Renal cortical epithelial cell (primary cell): Measurements from ENCODE around the gene PAX8. TPM values are rescaled to one million over a fixed set of nuclear protein-coding genes. Genes with fewer than 3 reads are reported as not detected.
A peak's percentile ranks its signal among the peaks of the same experiment; 100 is the strongest.

ENCODE experiments used
- DNase-seq: peaks from one replicate; pipeline ENCODE4 v3.0.0-alpha.2; 2011; ENCODE audit warnings: low read depth
- total RNA-seq: library from RNA; depleted of rRNA; stranded (reverse); fragments of >200 nt; gene quantifications from 2 replicates; pipeline ENCODE4 v1.2.3, GENCODE V29; 2014

The PAX8 gene
- total RNA-seq, 1 donor from 2014 or later, result 273 TPM

DNA sequence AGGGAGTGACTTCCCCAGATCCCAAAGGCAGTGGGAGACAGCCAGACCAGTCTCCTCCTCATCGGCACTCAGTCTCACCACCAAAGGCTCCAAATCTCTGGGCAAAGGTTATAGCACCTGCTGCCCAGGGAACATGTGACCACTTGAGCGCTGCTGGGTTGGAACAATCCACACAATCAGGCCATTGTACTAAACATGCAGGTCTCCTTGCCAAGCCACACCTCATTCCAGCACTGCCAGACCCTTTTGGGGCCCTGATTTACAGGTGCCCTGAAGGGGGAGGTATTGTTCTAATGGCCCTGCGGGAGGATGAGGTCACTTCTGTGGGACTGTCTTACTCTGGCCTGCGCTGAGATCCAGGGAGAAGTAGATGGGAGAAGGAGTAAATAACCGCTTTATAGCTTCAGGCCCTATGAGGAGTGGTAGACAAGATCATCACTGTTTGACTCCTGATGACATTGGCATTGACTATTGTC lies 10.0 kb upstream of the PAX8 start:
- DNase-seq, result peak; percentile 70

GRCh38 chr2:113288117-113288673 lies 9.5 kb upstream of the PAX8 start:
- peak; percentile 55 for DNase-seq

- DNase-seq, result no peak
Measured at GRCh38 chr2:113285816-113286215, 7.1 kb upstream of the PAX8 start.

GRCh38 chr2:113284999-113285398 lies 6.3 kb upstream of the PAX8 start:
- peak; percentile 44 for DNase-seq

- peak; percentile 71 for DNase-seq
Measured at GRCh38 chr2:113284476-113284875, 5.8 kb upstream of the PAX8 start.

DNA sequence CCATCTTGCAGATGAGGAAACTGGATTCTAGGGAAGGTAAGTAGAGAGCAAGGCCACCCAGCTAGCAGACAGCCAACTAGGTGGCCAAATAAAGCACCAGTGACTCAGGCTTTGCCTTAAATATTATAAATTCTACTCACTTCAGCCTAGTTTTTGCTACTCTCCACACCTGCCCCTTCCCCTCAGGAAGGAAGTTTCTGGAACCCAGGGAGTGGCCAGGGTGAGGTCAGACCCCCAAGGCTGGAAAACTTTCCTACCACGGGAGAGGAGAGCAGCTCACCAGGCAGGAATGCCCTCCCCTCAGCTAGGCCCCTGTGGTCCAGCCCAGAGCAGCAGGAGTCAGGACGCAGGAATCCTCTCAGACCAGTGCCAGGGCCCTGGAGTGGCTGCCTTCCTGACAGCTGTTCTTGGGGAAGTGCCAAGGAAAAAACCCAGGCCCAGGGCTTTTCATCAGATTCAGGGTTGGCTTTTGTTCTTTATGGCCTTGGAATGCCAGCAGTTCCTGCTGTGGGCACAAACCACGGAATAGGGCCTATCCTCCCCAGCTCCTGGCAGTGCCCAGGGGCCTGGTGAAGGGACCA lies 5.1 kb upstream of the PAX8 start:
- DNase-seq, result peak; percentile 96

DNA sequence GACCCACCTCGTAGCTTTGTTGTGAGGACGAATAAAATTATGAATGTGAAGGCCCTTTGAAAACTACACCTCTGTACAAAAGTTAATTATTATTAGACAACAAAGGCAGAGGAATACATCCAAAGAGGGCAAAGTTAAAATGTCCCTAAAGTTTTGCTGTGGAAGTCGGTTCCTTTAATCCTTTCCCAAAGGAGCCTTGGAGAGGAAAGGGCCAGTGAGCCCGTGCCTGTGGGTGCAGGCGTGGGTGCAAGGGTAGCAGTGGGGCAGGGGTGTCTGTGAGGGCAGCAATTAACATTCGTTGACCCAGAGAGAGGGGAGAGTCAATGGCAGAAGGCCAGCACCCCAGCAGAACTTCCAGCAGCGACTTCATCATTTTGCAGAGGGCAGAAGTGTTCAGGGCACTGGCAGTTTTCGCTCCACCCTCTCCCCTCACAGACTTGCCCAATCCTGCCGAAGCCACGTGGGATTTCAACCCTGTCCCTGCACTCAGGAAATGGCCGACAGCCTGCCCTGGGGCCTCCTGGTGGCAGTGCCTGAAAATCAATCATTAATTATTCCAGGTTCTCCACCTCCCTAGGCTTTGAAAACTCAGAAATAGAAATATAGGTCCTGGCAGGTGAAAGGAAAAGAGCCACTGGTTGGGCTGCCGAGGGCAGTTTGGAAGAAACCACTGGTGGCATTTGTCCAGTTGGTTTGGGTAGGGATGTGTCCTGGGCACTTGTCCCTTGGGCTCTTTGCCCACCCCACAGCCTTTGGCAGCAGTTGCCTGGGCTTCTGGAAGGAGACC lies 4.2 kb upstream of the PAX8 start:
- peak; percentile 97 for DNase-seq

DNA sequence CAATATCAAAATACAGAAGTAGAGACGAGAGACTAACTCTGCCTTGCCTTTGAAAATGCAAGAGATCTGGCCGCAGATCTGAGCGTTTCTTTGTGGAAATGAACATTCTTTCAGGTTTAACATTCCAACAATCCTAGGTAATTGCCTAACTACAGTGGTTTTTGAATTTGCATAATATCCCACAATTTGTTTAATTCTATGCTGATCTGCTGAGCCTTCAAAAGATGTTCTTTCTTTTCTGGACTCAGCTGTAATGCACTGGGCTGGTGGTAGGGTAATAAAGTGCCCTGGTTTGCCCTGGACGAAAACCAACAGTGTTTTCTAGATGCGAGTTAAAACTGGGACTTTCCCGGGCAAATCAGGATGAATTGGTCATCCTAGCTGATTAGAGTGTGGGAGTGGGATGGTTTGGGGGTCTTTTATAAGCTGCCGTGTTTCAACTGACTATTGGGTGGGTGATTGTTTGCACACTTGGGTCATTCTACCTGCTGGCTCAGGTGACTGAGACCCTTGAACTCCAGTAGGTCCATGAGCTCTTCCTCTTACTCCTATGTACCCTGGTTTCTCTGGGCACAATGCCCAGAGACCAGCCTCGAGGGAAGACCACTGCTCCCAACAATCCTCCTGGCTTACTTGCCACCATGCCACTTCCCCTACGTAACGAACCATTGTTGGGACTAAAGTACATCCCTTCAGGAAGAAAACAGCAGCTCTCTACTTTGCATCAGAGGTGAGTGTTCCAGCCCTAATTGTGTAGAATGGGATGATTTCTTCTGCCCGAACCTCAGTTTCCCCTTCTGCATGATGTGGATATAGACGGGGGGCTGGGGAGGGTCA lies 3.4 kb upstream of the PAX8 start:
- peak; percentile 93 for DNase-seq

DNA sequence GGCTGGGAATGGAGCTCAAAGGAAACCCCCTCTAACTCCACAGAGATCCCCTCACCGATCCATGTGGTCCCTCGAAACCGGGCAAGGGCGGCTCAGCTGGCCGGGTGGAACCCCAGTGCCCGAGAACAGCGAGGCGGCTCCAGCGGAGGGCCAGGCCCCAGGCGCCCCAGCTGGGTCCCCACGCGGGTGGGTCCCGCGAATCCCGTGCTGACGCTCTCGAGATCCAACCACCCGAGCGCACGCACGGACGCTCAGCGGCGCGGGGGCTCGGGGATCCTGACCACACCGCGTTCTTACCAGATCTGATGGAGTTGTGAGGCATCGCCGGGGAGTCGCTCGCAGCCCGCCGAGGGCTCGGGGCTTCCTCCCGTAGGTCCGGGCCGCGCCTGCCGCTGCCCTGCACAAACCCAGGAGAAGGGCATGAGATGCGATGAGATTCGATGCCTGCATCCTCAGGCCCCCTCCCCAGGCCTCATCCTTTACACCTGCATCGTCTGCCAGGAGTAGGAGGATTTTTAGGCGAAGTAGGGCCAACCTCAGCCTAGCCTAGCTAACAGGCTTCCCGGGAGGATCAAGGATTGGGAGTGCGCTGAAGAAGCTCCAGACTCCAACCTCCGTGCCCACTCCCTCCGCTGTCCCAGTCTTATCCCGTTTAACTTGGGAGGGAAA lies 514 bp downstream of the PAX8 start:
- no peak for DNase-seq

DNA sequence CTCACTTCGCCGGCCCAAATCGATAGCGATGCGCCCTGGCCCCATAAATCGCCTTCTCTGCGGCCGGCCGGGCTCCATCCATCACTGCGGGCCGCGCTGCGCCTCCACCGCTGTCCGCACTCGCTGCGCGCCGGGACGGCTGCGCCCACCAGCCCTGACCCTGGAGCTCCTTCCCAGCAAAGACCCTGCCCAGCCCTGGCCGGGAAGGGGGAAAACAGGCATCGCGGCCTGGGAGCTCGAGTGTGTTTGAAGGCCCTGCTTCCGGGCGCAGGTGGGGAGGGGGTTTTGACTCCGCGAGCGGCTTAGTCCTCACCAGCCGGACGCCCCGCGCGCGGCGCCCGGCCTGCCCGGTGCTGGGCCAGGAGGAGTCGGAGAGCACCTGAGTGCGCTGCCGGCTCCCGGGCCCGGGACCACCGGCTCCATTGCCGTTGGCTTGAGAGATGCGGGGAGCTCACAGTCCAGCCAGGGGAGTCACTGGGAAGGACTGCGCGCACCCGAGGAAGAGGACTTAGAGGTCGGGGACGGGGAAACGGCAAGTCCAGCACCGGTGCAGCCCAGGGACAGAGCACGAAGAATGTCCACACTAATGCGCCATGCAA lies 1.1 kb downstream of the PAX8 start:
- no peak for DNase-seq

DNA sequence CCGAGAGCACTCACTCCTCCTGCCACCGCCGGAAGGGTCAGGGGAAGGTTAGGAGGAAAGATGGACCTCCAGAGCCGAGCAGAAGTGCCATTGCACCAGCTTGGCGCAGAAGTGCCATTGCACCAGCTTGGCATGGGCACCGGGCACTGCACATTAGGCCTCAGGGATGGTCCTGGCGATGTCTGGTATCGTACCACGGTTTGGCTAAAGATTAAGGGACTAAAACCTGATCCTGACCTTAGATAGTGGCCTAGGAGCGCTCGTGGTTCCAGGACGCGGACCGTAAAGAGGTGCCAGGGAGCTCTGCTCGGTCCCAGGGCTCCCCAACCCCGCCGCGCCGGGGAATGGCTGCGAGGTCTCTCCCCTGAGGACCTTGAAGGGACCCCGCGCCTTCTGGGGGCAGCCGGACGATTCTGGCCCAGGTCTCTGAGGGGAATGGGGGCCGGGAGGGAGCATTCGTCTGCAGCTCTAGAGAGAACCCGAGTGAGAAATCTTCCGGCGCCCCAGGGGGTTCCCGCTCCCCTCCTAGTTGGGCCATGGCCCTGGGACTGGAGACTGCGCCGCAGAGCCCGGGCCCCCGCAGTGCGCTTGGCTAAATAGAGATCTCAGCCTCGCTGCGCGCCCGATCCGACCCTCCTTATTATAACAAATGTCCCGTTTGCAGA lies 1.8 kb downstream of the PAX8 start:
- no peak for DNase-seq

GRCh38 chr2:113276216-113276760 lies 2.4 kb downstream of the PAX8 start:
- DNase-seq, result no peak

DNA sequence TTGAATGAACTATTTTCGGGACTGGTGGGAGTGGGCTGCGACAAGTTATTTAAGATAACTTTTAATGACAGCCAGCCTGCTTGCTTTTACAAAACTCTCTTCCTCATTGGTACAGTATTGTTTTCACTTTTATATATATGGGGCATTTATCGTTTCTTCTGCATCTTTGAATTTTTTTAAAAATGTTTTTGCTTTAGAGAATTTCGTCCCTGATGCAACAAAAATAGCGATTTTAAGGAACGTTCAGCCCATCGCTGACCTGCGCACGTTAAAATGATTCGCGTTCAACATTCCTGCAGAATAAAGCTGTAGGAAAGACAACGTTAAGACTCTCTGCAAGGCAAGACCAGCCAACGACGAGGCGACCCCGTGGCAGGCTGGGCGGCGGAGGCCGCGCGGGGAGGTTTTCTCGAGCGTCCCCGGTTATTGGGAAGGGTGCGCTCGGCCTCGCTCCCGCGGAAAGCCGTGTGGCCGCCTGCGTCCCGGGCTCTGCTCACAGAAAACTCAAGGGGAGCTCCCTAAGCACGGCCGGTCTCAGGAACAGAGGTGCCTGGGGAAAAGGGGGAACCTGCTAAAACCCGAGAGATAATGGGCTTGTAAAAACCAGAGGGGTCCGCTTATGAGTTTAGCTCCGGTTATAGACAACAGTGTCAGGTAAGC lies 3.0 kb downstream of the PAX8 start:
- no peak for DNase-seq

GRCh38 chr2:113274432-113274831 lies 4.3 kb downstream of the PAX8 start:
- DNase-seq, result peak; percentile 80

DNA sequence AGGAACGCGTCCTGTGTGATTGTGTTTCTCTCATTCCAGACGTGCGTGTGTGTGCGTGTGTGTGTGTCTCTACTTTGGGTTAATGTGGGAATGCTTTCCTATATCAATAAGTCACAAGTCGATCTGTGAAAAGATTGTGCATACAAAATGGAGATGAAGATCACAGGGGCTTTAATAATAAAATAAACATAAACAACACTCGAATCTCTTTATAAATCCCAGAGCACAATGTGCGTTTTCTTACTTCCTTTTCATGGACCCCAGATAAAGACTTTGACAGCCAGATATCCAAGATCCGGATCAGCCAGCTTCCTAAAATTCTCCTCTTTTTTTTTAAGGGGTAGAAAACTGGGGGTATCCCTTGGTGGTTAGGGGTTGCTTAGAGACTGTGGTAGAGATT lies 4.7 kb downstream of the PAX8 start:
- no peak for DNase-seq

DNA sequence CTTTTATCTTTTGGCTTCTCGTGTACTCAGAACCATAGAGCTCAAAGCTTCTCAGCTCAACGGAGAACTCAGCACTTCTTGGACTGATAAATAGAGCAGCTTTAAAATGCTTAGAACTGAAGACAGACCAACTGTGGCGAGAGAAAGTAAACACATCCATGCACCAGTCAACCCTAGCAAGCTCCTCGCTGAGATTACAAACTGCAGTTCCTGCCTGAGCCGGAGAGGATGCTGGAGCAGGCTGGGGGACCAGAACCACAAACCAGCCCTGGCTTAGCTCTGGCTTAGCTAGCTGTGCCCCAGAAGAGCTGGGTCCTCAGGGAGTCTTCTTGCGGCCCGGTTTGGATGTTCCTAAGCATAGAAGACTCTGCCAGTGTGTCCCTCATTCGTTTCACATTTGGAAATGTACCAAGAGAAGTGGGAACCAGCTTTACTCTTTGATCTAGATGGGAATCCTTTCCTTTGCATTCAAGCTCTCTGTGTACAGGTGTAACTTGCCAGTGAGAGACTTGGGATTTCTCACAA lies 5.6 kb downstream of the PAX8 start:
- peak; percentile 77 for DNase-seq

DNA sequence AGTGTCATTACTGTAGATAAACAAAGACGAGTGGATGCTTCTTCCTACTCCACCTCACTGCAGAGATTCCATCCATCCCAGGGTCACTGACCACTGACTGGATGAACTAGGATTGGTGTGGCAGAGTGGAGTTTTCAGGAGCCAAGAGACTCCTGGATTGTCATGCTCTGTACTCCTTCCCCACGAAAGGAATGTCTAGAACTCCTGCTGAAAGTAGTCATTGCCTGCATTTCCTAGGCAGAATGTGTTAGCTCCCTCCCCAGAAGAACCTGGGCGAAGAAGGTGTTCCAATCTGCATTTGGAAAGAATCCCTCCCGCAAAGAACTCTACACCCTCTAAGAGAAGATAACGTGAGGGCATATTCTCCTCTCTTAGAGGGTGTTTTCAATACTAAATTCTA lies 6.2 kb downstream of the PAX8 start:
- DNase-seq, result peak; percentile 51

- no peak for DNase-seq
Measured at GRCh38 chr2:113268621-113269360, 9.9 kb downstream of the PAX8 start.

- DNase-seq, result no peak
Measured at GRCh38 chr2:113266431-113266830, 12.3 kb downstream of the PAX8 start.
